Uterus (tissue), 4 donors: ENCODE data around the gene SYT14. TPM values are rescaled to one million over a fixed set of nuclear protein-coding genes. Genes with fewer than 3 reads are reported as not detected.

Experiments used
- DNase-seq, 2 donors: peaks; one replicate each; pipeline ENCODE4 v3.0.0-alpha.2; 2019 to 2020
- H3K27ac ChIP-seq, 2 donors: fragments of 200-600 bp; sonication (generic); 1 replicate in 1 of 2; 2 replicates in 1 of 2; pipeline ENCODE4 v1.5.1; 2016 to 2018
- H3K27me3 ChIP-seq, 2 donors: fragments of 200-600 bp; sonication (generic); one replicate each; pipeline ENCODE4 v1.5.1; 2018 to 2019; ENCODE audit warnings: control low read depth in 1 of 2
- H3K36me3 ChIP-seq, 2 donors: fragments of 200-600 bp; sonication (generic); one replicate each; pipeline ENCODE4 v1.5.1; 2019; ENCODE audit warnings: control low read depth in 1 of 2
- H3K4me1 ChIP-seq, 2 donors: fragments of 200-600 bp; sonication (generic); one replicate each; pipeline ENCODE4 v1.5.1; 2018 to 2019; ENCODE audit warnings: control low read depth in 1 of 2
- H3K4me3 ChIP-seq, 2 donors: fragments of 200-600 bp; sonication (generic); 1 replicate in 1 of 2; 2 replicates in 1 of 2; pipeline ENCODE4 v1.5.1; 2018 to 2019; ENCODE audit warnings: mild to moderate bottlenecking in 1 of 2
- H3K9me3 ChIP-seq, 2 donors: fragments of 200-600 bp; sonication (generic); one replicate each; pipeline ENCODE4 v1.5.1; 2019; ENCODE audit warnings: control low read depth in 1 of 2
- CTCF ChIP-seq, 4 experiments: fragments of 200-600 bp in 2 of 4; fragments of 450-650 bp in 2 of 4; sonication (generic) in 2 of 4; IDR thresholded peaks; one replicate each; pipeline ENCODE4 v1.5.1; 2016 to 2019; ENCODE audit warnings: antibody characterized with exemption in 4 of 4, mild to moderate bottlenecking in 2 of 4, moderate library complexity in 1 of 4
- POLR2A ChIP-seq, 2 donors: fragments of 450-650 bp; IDR thresholded peaks; one replicate each; pipeline ENCODE4 v1.6.1; 2016; ENCODE audit warnings: antibody characterized with exemption in 2 of 2, mild to moderate bottlenecking in 1 of 2, moderate library complexity in 1 of 2
- intact Hi-C: fragments of 100-400 bp; cut with DNase I; formaldehyde crosslinking; loops from one replicate; pipeline ENCODE4 v1.15.1; 2023; ENCODE audit warnings: low total_unique reads
- total RNA-seq, 4 donors: library from RNA; depleted of rRNA in 3 of 4; stranded (reverse); fragments of >200 nt in 3 of 4; gene quantifications; one replicate each; pipeline versions ENCODE4 v1.1.0 to v1.2.4, GENCODE V29; 2014 to 2023
- donor health status: DM: yes; HTN: yes; CAD: no.

Gene SYT14
- total RNA-seq, 4 donors from 2014 or later: under 0.01 to 1.0 TPM; not detected in 2

- no peak for DNase-seq
- intact Hi-C loops: no loop called here
- no peaks in the 10 kb centered on the region for H3K4me1 ChIP-seq
- no peak overlapping the region for H3K27ac ChIP-seq
- no peak overlapping the region for H3K4me3 ChIP-seq
- no peaks in the 10 kb centered on the region for H3K9me3 ChIP-seq
- TF ChIP-seq POLR2A (IDR thresholded peaks at IDR 0.05) (no peak), CTCF (IDR thresholded peaks at IDR 0.05) (no peak)
- no peaks in the 10 kb centered on the region for H3K36me3 ChIP-seq
- H3K27me3 ChIP-seq: no peaks in the 10 kb centered on the region
These were observed 179.2 kb downstream of the SYT14 start for GRCh38 chr1:210117198-210117597.

- no peaks in the 10 kb centered on the region for H3K36me3 ChIP-seq
- no peaks in the 10 kb centered on the region for H3K27me3 ChIP-seq
- H3K4me3 ChIP-seq: no peak overlapping the region
- TF ChIP-seq POLR2A (IDR thresholded peaks at IDR 0.05): no peak
- TF ChIP-seq CTCF (IDR thresholded peaks at IDR 0.05): no peak
- intact Hi-C loops: no loop called here
- H3K27ac ChIP-seq: no peak overlapping the region
- H3K9me3 ChIP-seq: no peaks in the 10 kb centered on the region
- no peaks in the 10 kb centered on the region for H3K4me1 ChIP-seq
- DNase-seq: no peak
These were observed 179.7 kb downstream of the SYT14 start for GRCh38 chr1:210117681-210118170.

GRCh38 chr1:210123383-210123782 is 185.4 kb downstream of the SYT14 start:
- Histone ChIP-seq H3K27me3 (no peaks in the 10 kb centered on the region), H3K36me3 (no peaks in the 10 kb centered on the region), H3K9me3 (no peaks in the 10 kb centered on the region), H3K4me1 (no peaks in the 10 kb centered on the region), H3K27ac (no peak overlapping the region), H3K4me3 (no peak overlapping the region)
- no peak for DNase-seq
- TF ChIP-seq CTCF (IDR thresholded peaks at IDR 0.05): no peak
- intact Hi-C loops: no loop called here

GRCh38 chr1:210123924-210124589 is 186.0 kb downstream of the SYT14 start:
- Histone ChIP-seq H3K27me3 (no peaks in the 10 kb centered on the region), H3K9me3 (no peaks in the 10 kb centered on the region), H3K4me3 (no peak overlapping the region), H3K27ac (no peak overlapping the region), H3K36me3 (no peaks in the 10 kb centered on the region), H3K4me1 (no peaks in the 10 kb centered on the region)
- no peak for TF ChIP-seq POLR2A (IDR thresholded peaks at IDR 0.05)
- TF ChIP-seq CTCF (IDR thresholded peaks at IDR 0.05): no peak
- no peak for DNase-seq
- intact Hi-C loops: no loop called here

GRCh38 chr1:210124736-210125135 is 186.7 kb downstream of the SYT14 start:
- intact Hi-C loops: no loop called here
- H3K9me3 ChIP-seq: no peaks in the 10 kb centered on the region
- no peaks in the 10 kb centered on the region for H3K4me1 ChIP-seq
- DNase-seq: no peak
- H3K27me3 ChIP-seq: no peaks in the 10 kb centered on the region
- no peak overlapping the region for H3K4me3 ChIP-seq
- TF ChIP-seq CTCF (IDR thresholded peaks at IDR 0.05) (no peak), POLR2A (IDR thresholded peaks at IDR 0.05) (no peak)
- no peaks in the 10 kb centered on the region for H3K36me3 ChIP-seq
- H3K27ac ChIP-seq: no peak overlapping the region
